HG02798 (cell line): ENCODE measurements around the gene TAS2R46.
"Not testable (repeated sequence)": the region's sequence is repeated elsewhere in the genome, so short reads cannot be mapped to it uniquely, and the experiment has no call there.

ENCODE experiments used
- ATAC-seq: cut with Tn5 transposase; IDR thresholded peaks from one replicate; pipeline ENCODE4 v1.9.1; 2021; ENCODE audit warnings: mild to moderate bottlenecking; ENCODE audit not compliant: unreplicated experiment, poor library complexity

TAS2R46 gene

DNA sequence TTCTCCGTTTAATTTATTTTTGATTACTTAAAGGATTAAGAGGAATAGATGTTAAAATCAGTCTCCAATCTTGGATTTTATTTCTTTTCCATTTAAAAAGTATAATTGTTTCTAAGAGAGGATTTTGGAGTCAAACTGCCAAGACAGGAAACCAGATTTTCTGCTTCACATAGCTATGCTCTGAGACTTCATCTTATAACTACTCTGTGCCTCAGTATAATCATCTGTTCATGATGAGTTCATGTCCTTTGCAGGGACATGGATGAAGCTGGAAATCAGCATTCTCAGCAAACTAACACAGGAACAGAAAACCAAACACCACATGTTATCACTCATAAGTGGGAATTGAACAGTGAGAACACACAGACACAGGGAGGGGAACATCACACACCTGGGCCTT is 21.9 kb downstream of the TAS2R46 start:
- no peak for ATAC-seq

DNA sequence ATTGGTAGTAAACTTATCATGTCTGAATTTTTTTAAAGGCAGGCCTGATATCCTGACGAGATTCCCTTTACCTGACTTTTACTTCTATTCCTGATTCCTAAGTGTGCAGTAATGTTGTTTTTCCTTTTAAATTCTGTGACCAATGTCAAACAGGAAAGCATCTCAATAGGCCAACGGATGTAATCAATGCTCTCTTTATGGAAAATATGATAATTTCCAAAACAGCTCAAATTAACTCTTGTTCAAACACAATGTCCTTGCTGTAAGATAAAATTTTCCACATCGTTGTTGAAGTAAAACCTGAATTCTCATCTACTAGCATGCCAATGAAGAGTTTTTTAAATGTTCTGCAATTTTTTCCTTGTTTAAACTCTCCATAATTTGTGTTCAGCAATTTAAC is 22.9 kb downstream of the TAS2R46 start:
- ATAC-seq, result no peak

- not testable (repeated sequence) for ATAC-seq
These were observed 28.1 kb downstream of the TAS2R46 start for GRCh38 chr12:11033959-11034358.

DNA sequence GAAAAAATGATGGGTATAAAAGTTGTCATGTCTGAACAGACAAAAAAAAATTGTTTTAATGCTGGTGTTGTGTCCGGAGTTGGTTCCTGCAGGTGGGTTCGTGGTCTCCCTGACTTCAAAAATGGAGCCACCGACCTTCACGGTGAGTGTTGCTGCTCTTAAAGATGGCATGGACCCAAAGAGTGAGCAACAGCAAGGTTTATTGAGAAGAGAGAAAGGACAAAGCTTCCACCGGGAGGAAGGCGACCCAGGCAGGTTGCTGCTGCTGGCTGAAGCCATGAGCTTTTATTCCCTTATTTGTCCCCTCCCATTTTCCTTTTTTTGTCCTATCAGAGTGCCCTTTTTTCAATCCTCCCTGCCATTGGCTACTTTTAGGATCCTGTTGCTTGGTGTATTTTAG is 30.8 kb downstream of the TAS2R46 start, which contains the start of gene TAS2R31:
Gene TAS2R31 (minus strand): TSS at position 101 of the 400 bp plus-strand sequence. CDS start 72 bp downstream, at position 29.
- ATAC-seq, result no peak

GRCh38 chr12:11026118-11026517 is 36.0 kb downstream of the TAS2R46 start:
- no peak for ATAC-seq

DNA sequence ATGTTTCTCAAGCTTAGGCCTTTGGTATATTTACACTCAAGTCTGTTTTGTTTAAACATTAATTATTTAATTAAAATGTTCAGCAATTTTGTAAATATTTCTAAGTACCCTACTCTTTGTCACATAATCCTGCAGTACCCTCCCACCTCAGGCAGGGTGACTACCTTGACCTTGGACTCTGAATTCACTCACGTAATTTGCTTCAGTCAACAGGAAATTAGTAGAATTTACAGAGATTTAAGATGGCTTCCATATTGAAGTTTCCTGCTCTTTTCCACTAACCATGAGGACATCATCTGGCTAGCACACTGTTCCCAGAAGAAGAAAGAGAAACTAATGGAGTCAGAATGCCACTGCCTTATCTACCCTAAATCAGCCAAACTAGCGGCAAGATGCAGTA is 38.7 kb downstream of the TAS2R46 start:
- no peak for ATAC-seq

DNA sequence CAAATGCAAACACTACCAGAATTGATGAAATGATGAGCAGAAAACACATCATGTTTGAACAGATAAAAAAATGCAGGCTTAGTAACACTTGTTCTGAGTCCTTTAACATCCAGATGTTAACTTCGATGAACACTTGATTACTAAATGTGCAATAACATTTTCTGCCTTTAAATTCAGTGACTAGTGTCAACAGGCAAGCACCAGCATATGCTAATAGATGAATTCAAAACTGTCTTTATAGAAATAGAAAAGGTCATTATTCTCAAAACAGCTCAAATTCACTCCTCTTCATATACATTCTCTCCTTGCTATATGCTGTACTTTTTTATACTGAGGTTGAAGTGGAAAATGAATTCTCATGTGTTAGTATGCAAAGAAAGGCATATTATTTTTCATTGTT is 39.6 kb downstream of the TAS2R46 start, which contains the start of gene TAS2R19:
Gene TAS2R19 (minus strand): TSS at position 101 of the 400 bp plus-strand sequence. CDS start 49 bp downstream, at position 52.
- ATAC-seq, result no peak

GRCh38 chr12:11016937-11017336 is 45.2 kb downstream of the TAS2R46 start:
- ATAC-seq, result no peak

DNA sequence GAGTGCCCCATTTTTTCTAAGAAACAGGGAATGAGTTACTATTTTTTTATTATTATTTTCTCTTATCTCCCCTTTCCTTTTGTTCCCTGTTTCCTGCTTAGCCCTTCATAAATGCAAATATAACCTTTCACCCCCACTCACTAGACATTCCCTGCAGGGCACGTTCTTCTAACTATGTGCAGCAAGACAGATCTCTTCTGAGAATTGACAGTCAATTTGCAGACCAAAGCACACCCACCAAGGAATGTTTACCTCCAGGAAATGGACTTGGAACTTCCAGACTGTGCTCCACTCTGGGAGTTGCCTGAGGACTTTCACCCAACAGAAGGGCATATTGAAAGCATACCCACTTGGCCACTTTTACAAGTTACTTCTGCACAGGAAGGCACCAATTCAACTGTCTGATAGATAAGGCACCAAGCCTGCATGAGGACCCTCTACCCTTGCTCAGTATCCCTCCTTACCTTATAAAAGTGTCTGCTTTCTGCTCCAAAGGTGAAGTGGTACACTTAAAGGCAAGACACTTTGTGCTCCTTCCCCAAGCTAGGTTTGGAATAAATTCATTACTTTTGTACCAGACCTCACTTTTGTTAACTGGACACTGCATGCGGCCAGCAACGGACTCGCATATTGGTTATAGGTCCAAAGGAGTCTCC is 46.2 kb downstream of the TAS2R46 start:
- ATAC-seq, result no peak

DNA sequence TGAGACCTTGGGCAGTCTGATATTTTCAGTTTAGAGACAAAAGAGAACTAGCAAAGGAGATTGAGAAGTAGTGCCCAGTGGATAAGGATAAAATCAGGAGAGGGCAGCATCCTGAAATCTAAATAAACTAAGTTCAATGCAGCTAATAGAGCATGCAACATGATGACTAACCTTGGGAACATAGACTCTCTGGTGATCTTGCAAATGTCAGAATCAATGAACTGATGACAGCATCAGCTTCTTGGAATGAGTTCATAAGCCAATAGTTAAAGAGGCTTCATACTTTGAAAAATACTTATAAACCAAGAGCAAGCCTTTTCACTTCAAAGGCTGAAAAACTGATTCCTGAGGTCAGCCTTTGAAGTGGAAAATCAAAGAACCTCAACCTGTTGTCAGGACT is 47.9 kb downstream of the TAS2R46 start:
- no peak for ATAC-seq
